Esophagus (tissue), 2 donors: ENCODE data around the gene ASIC2. TPM values are rescaled to one million over a fixed set of nuclear protein-coding genes. Genes with fewer than 3 reads are reported as not detected.
"Not testable (repeated sequence)": the region's sequence is repeated elsewhere in the genome, so short reads cannot be mapped to it uniquely, and the experiment has no call there.

Experiments
- H3K27ac ChIP-seq, 2 donors: one replicate each; pipeline ENCODE4 v1.5.1; 2013; ENCODE audit warnings: low read depth in 2 of 2, mild to moderate bottlenecking in 2 of 2, inconsistent platforms in 1 of 2, low read length in 1 of 2, moderate library complexity in 1 of 2
- H3K27me3 ChIP-seq, 2 donors: one replicate each; pipeline ENCODE4 v1.6.1; 2013; ENCODE audit warnings: low read length in 2 of 2, control low read depth in 1 of 2, mild to moderate bottlenecking in 1 of 2; ENCODE audit not compliant: insufficient read depth in 2 of 2, control insufficient read depth in 1 of 2
- H3K36me3 ChIP-seq, 2 donors: one replicate each; pipeline ENCODE4 v1.6.1; 2013; ENCODE audit warnings: low read length in 1 of 2; ENCODE audit not compliant: control insufficient read depth in 2 of 2, insufficient read depth in 2 of 2
- H3K4me1 ChIP-seq, 2 donors: one replicate each; pipeline ENCODE4 v1.6.1; 2013; ENCODE audit warnings: low read length in 1 of 2; ENCODE audit not compliant: control insufficient read depth in 2 of 2, insufficient read depth in 2 of 2
- H3K4me3 ChIP-seq, 2 donors: one replicate each; pipeline ENCODE4 v1.5.1; 2013; ENCODE audit warnings: low read length in 2 of 2, mild to moderate bottlenecking in 2 of 2, low read depth in 1 of 2, moderate library complexity in 1 of 2
- H3K9me3 ChIP-seq, 2 donors: one replicate each; pipeline ENCODE4 v1.6.1; 2013; ENCODE audit warnings: mild to moderate bottlenecking in 2 of 2, low read depth in 1 of 2, low read length in 1 of 2, moderate library complexity in 1 of 2; ENCODE audit not compliant: control insufficient read depth in 2 of 2, insufficient read depth in 1 of 2
- WGBS, 2 donors: extraction: QIAGEN DNeasy Blood & Tissue Kit; methylation state at CpG; one replicate each; pipeline ENCODE4 v1.1.7; 2013; 5-methylcytosine and 5-hydroxymethylcytosine counted together
- polyA plus RNA-seq, 2 donors: library from polyadenylated mRNA; stranded (reverse); fragments of 200-250 nt; gene quantifications; one replicate each; pipeline ENCODE4 v1.2.3, GENCODE V29; 2013
- donor health status: healthy with polysubstance abuse.
- donor health status: Bipolar disorder and iron deficiency.

The ASIC2 gene
- polyA plus RNA-seq, 2 donors = not detected

DNA sequence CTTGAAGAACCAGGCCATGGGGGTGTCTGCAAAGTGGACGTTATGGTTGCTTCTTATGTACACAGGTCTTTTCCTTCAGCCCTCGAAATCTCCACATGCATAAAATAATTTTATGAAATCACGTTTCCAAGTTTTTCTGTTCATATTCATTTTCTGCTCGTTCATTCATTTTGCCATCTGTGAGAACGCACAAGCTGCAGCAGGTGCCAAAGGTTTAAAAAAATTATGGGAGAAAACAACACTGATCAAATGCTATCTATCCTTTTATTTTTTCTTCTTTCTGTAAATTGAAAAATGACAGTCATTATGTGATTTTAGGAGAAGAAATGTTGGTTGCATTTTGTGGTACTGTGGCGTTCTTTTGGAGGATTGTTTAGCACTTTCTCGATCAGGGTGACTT lies 285.9 kb downstream of the ASIC2 start:
- no peak overlapping the region for H3K4me3 ChIP-seq
- no peaks in the 10 kb centered on the region for H3K9me3 ChIP-seq
- H3K27ac ChIP-seq = no peak overlapping the region
- no peaks in the 10 kb centered on the region for H3K27me3 ChIP-seq
- WGBS, 2 donors = 79 to 81% methylated on average over 7 of the region's 7 CpGs
- H3K36me3 ChIP-seq = no peaks in the 10 kb centered on the region
- no peaks in the 10 kb centered on the region for H3K4me1 ChIP-seq

GRCh38 chr17:33002246-33002645 lies 290.8 kb downstream of the ASIC2 start:
- H3K4me1 ChIP-seq = no peaks in the 10 kb centered on the region
- H3K9me3 ChIP-seq = no peaks in the 10 kb centered on the region
- H3K4me3 ChIP-seq = no peak overlapping the region
- WGBS, 2 donors = 79 to 84% methylated on average over 6 of the region's 6 CpGs
- no peaks in the 10 kb centered on the region for H3K36me3 ChIP-seq
- H3K27me3 ChIP-seq = no peaks in the 10 kb centered on the region
- H3K27ac ChIP-seq = no peak overlapping the region

GRCh38 chr17:32998887-32999228 lies 294.2 kb downstream of the ASIC2 start:
- H3K4me1 ChIP-seq = no peaks in the 10 kb centered on the region

GRCh38 chr17:32998111-32998886 lies 294.8 kb downstream of the ASIC2 start:
- WGBS, 2 donors = 3 to 4% methylated on average over 18 of the region's 18 CpGs
- no peaks in the 10 kb centered on the region for H3K4me1 ChIP-seq
- H3K4me3 ChIP-seq = no peak overlapping the region
- no peaks in the 10 kb centered on the region for H3K36me3 ChIP-seq
- no peak overlapping the region for H3K27ac ChIP-seq
- H3K9me3 ChIP-seq = no peaks in the 10 kb centered on the region
- no peaks in the 10 kb centered on the region for H3K27me3 ChIP-seq

More at GRCh38 chr17:32998887-32999228, 294.2 kb downstream of the ASIC2 start:
- no peaks in the 10 kb centered on the region for H3K27me3 ChIP-seq
- no peaks in the 10 kb centered on the region for H3K36me3 ChIP-seq
- no peak overlapping the region for H3K27ac ChIP-seq
- WGBS, 2 donors = 47 to 48% methylated on average over 7 of the region's 7 CpGs
- H3K4me3 ChIP-seq = no peak overlapping the region
- no peaks in the 10 kb centered on the region for H3K9me3 ChIP-seq

GRCh38 chr17:32995416-32996045 lies 297.6 kb downstream of the ASIC2 start:
- WGBS, 2 donors = 78 to 83% methylated on average over 14 of the region's 14 CpGs
- no peaks in the 10 kb centered on the region for H3K27me3 ChIP-seq
- no peak overlapping the region for H3K27ac ChIP-seq
- no peak overlapping the region for H3K4me3 ChIP-seq
- no peaks in the 10 kb centered on the region for H3K36me3 ChIP-seq
- no peaks in the 10 kb centered on the region for H3K9me3 ChIP-seq
- peaks cover 0 to 2% of the 10 kb centered on the region in 2 donors for H3K4me1 ChIP-seq

DNA sequence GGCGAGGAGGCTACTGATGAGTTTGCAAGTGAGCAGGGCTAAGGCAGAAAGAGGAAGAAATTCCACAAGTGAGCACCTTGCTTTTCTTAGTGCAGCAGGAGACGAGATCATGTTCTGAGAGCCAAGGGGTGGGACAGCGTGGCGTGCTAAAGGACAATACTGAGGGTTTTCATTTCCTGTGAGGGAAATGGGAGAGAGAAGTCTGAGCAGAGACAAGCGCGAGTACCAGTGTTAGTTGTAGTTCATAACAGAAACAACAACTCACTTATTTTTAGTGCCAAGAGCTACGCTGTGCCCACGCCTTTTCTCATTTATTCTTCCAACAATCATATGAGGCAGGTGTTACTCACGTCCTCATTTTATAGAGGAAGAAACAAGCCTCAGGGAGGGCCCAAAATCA lies 299.1 kb downstream of the ASIC2 start:
- Histone ChIP-seq H3K27ac (no peak overlapping the region), H3K4me3 (no peak overlapping the region), H3K9me3 (no peaks in the 10 kb centered on the region), H3K36me3 (no peaks in the 10 kb centered on the region), H3K4me1 (peaks cover 0 to 2% of the 10 kb centered on the region in 2 donors), H3K27me3 (no peaks in the 10 kb centered on the region)
- 51 to 53% methylated on average over 9 of the region's 9 CpGs for WGBS, 2 donors

DNA sequence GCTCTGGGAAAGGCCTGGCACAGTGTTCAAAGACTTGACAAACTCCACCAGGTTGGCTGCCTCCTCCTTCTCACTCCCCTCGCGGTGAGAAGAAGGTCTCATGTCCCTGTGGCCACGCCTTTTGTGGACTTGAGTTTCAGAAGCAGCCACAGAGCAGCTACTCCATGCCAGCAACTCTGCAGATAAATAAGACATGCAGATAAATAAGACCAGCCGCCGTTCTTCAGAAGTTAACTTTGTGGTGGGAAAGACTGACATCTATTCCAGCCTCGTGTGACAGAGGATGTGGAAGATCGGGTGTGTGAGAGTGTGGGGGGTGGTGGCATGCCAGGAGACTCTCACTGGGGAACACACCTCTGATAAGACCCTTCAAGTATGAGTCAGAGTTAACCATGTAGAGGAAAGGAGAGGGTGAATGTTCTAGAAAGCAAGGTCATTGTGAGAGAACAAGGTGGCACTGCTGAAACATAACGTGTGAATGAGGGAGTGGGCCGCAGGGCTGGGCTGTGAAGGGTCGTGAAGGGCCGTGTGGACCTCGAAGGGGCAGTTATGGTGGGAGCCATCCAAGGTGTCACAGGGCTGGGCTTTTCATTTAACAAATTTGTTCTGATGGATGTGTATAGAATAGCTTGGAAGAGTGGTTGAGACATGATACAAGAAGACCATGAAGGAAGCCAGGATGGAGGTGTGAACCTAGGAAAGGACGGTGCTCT lies 300.6 kb downstream of the ASIC2 start:
- no peaks in the 10 kb centered on the region for H3K36me3 ChIP-seq
- H3K27me3 ChIP-seq = no peaks in the 10 kb centered on the region
- H3K4me3 ChIP-seq = no peak overlapping the region
- WGBS, 2 donors = 65 to 67% methylated on average over 13 of the region's 13 CpGs
- peaks cover 0 to under 1% of the 10 kb centered on the region in 2 donors for H3K9me3 ChIP-seq
- peaks cover 0 to 2% of the 10 kb centered on the region in 2 donors for H3K4me1 ChIP-seq
- H3K27ac ChIP-seq = no peak overlapping the region

- no peaks in the 10 kb centered on the region for H3K36me3 ChIP-seq
- H3K4me3 ChIP-seq = no peak overlapping the region
- 65 to 70% methylated on average over 3 of the region's 3 CpGs for WGBS, 2 donors
- H3K9me3 ChIP-seq = peaks cover 0 to 2% of the 10 kb centered on the region in 2 donors
- no peak overlapping the region for H3K27ac ChIP-seq
- H3K4me1 ChIP-seq = peaks cover 0 to 2% of the 10 kb centered on the region in 2 donors
- H3K27me3 ChIP-seq = no peaks in the 10 kb centered on the region
Observed at GRCh38 chr17:32988481-32989101, 304.5 kb downstream of the ASIC2 start.

DNA sequence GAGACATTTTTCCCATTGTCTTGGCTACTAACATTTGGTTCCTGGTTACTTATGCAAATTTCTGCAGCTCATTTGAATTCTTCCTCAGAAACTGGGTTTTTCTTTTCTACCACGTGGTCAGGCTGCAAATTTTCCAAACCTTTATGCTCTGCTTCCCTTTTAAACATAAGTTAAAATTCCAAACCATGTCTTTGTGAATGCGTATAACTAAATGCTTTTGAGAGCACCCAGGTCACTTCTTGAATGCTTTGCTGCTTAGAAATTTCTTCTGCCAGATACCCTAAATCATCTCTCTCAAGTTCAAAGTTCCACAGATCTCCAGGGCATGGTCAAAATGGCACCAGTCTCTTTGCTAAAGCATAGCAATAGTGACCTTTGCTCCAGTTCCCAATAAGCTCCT lies 305.2 kb downstream of the ASIC2 start:
- not testable (repeated sequence) for H3K27ac ChIP-seq, H3K9me3 ChIP-seq, H3K4me1 ChIP-seq, H3K27me3 ChIP-seq, H3K4me3 ChIP-seq, H3K36me3 ChIP-seq
- WGBS, 2 donors = 58 to 62% methylated on average over 2 of the region's 2 CpGs
